K562 treated with DMSO at 1 percent for 12 hours (cell line): ENCODE data around the gene LHFPL6. TPM values are rescaled to one million over a fixed set of nuclear protein-coding genes. Genes with fewer than 3 reads are reported as not detected.

Source experiments
- total RNA-seq: library from RNA; unstranded; fragments of 300-600 nt; gene quantifications from 2 replicates; pipeline ENCODE4 v1.2.3, GENCODE V29; 2022; ENCODE audit not compliant: insufficient read depth

The LHFPL6 gene
- not detected in 2 replicates for total RNA-seq

DNA sequence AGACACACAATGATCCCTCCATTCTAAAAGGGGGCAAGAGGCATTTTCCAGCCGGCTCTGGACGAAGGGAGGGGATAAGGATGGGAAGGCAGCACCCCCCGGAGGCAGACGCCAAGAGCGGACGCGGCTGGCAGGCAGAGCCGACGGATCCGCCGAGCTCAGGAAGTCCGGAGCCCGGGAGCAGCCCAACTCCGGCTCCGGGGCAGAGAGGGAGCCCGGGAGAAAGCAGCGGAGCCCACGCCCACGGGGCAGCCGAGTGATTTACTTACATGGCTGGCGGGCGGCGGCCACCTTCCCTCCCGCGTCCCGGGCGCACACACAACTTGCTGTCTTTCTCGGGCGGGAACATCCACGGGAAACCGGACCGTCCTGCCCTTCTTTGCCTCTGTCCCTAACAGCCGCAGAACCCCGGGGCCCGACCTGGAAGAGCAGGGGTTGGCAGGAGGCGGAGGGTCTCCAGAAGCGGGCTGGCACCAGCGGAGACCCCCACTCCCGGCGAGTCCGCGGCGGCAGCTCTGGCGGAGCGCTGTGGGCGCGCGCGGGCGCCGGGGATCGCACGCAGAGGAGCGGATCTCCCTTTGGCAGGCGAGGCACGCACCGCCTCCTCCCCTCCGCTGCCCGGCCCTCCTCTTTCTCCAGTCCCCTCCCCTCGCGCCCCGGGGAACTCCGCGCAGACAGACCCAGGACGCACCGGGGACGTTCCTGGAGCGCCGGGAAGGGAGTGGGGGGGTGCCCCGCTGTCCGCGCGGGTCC, at the start of gene LHFPL6:
Gene LHFPL6 (minus strand): TSS at position 580 of the 753 bp plus-strand sequence.

Other genes starting within 250 kb of the LHFPL6 start
- 5.6 and 13.3 TPM in 2 replicates for gene COG6, start 52.5 kb upstream of the LHFPL6 start, total RNA-seq